Bronchial epithelial cell (primary cell): ENCODE measurements around the gene AP2B1. TPM values are rescaled to one million over a fixed set of nuclear protein-coding genes. Genes with fewer than 3 reads are reported as not detected.
A peak's percentile ranks its signal among the peaks of the same experiment; 100 is the strongest.

ENCODE experiments used
- DNase-seq: peaks from one replicate; pipeline ENCODE4 v3.0.0-alpha.2; 2010; ENCODE audit warnings: low read depth
- FAIRE-seq: peaks from 2 replicates; lab custom pipeline; 2011; peaks lifted over from hg19 to GRCh38; lab: Jason Lieb, UNC
- H3K27me3 ChIP-seq: 2 replicates; pipeline ENCODE4 v1.5.1; 2011; ENCODE audit warnings: low read length; ENCODE audit not compliant: control insufficient read depth, insufficient read depth
- H3K36me3 ChIP-seq: 2 replicates; pipeline ENCODE4 v1.5.1; 2011; ENCODE audit warnings: low read length; ENCODE audit not compliant: control insufficient read depth, insufficient read depth
- H3K4me3 ChIP-seq: 2 replicates; pipeline ENCODE4 v1.5.1; 2011; ENCODE audit warnings: mild to moderate bottlenecking, low read depth, low read length, control low read depth
- CTCF ChIP-seq: IDR thresholded peaks from 2 replicates; pipeline ENCODE4 v1.5.1; 2011; ENCODE audit warnings: mild to moderate bottlenecking, moderate library complexity, low read length, control low read depth, inconsistent platforms; ENCODE audit not compliant: insufficient read depth, severe bottlenecking
- total RNA-seq: library from RNA; depleted of rRNA; stranded (reverse); fragments of >200 nt; gene quantifications from 2 replicates; pipeline ENCODE4 v1.2.1, GENCODE V29; 2014

AP2B1 gene
- total RNA-seq, 1 donor from 2014 or later: 50.8 TPM

GRCh38 chr17:35666070-35666469 is 78.9 kb downstream of the AP2B1 start:
- DNase-seq: no peak
- Histone ChIP-seq H3K27me3 (no peaks in the 10 kb centered on the region), H3K4me3 (no peak overlapping the region), H3K36me3 (peaks cover 3% of the 10 kb centered on the region)
- no peak for FAIRE-seq
- no peak for TF ChIP-seq CTCF

GRCh38 chr17:35666967-35667532 is 79.9 kb downstream of the AP2B1 start:
- H3K4me3 ChIP-seq: no peak overlapping the region
- H3K27me3 ChIP-seq: no peaks in the 10 kb centered on the region
- H3K36me3 ChIP-seq: peaks cover 4% of the 10 kb centered on the region
- peak; percentile 40 for DNase-seq
- FAIRE-seq: no peak
- TF ChIP-seq CTCF: no peak

GRCh38 chr17:35668802-35669201 is 81.7 kb downstream of the AP2B1 start:
- Histone ChIP-seq H3K4me3 (no peak overlapping the region), H3K36me3 (peaks cover 5% of the 10 kb centered on the region), H3K27me3 (no peaks in the 10 kb centered on the region)
- DNase-seq (no peak), FAIRE-seq (no peak)
- TF ChIP-seq CTCF: no peak

GRCh38 chr17:35674552-35674951 is 87.4 kb downstream of the AP2B1 start:
- TF ChIP-seq CTCF: no peak
- H3K4me3 ChIP-seq: no peak overlapping the region
- H3K27me3 ChIP-seq: no peaks in the 10 kb centered on the region
- DNase-seq: no peak
- no peak for FAIRE-seq
- peaks cover 6% of the 10 kb centered on the region for H3K36me3 ChIP-seq

- FAIRE-seq (no peak), DNase-seq (no peak)
- H3K36me3 ChIP-seq: peaks cover 8% of the 10 kb centered on the region
- H3K27me3 ChIP-seq: no peaks in the 10 kb centered on the region
- no peak for TF ChIP-seq CTCF
- H3K4me3 ChIP-seq: no peak overlapping the region
Measured at GRCh38 chr17:35676441-35676840, 89.3 kb downstream of the AP2B1 start.
